SU-DHL-6 (cell line): Measurements from ENCODE around the gene PIH1D1.
"Not testable (repeated sequence)": the region's sequence is repeated elsewhere in the genome, so short reads cannot be mapped to it uniquely, and the experiment has no call there.

ENCODE experiments used
- H2AFZ ChIP-seq: fragments of 200-600 bp; sonication (generic); 2 replicates; pipeline ENCODE4 v1.6.1; 2014; ENCODE audit warnings: low read depth, mild to moderate bottlenecking, moderate library complexity, mixed read lengths, antibody characterized with exemption, low read length; ENCODE audit not compliant: severe bottlenecking
- H3F3A ChIP-seq: fragments of 200-600 bp; shearing (Covaris generic); 2 replicates; pipeline ENCODE4 v1.6.0; 2016; ENCODE audit warnings: antibody characterized with exemption, mild to moderate bottlenecking; ENCODE audit not compliant: insufficient read depth
- H3K27ac ChIP-seq: fragments of 200-600 bp; sonication (generic); 2 replicates; pipeline ENCODE4 v1.5.1; 2016; ENCODE audit warnings: low read depth, mild to moderate bottlenecking, low read length, moderate library complexity, mixed read lengths
- H3K27me3 ChIP-seq: fragments of 200-600 bp; sonication (generic), shearing (Covaris generic); 2 replicates; pipeline ENCODE4 v1.6.0; 2014; ENCODE audit warnings: mild to moderate bottlenecking, low read length
- H3K36me3 ChIP-seq: fragments of 200-600 bp; sonication (generic); 2 replicates; pipeline ENCODE4 v1.6.1; 2014; ENCODE audit warnings: mild to moderate bottlenecking, low read length, mixed read lengths
- H3K4me2 ChIP-seq: fragments of 300-600, 200-600 bp; shearing (Covaris generic), sonication (generic); 2 replicates; pipeline ENCODE4 v1.6.0; 2014; ENCODE audit warnings: low read length, low read depth, mild to moderate bottlenecking; ENCODE audit not compliant: poor library complexity, severe bottlenecking
- H3K4me3 ChIP-seq: fragments of 200-600 bp; sonication (generic); 2 replicates; pipeline ENCODE4 v1.5.1; 2014; ENCODE audit warnings: antibody characterized with exemption, low read length, mild to moderate bottlenecking, mixed read lengths; ENCODE audit not compliant: insufficient read depth, poor library complexity, severe bottlenecking
- H3K79me2 ChIP-seq: fragments of 200-600 bp; sonication (generic); 2 replicates; pipeline ENCODE4 v1.6.1; 2014; ENCODE audit warnings: mild to moderate bottlenecking, low read length, moderate library complexity; ENCODE audit not compliant: insufficient read depth
- H3K9ac ChIP-seq: fragments of 200-600 bp; sonication (generic); 2 replicates; pipeline ENCODE4 v1.7.0; 2014; ENCODE audit warnings: mild to moderate bottlenecking, low read length
- H3K9me2 ChIP-seq: fragments of 200-600 bp; sonication (generic); replicated peaks from 2 replicates; pipeline ENCODE4 v1.6.1; 2014; ENCODE audit warnings: low read length; ENCODE audit not compliant: insufficient read depth
- H3K9me3 ChIP-seq: fragments of 200-600 bp; sonication (generic); 2 replicates; pipeline ENCODE4 v1.6.1; 2014; ENCODE audit warnings: low read length, mixed read lengths; ENCODE audit not compliant: insufficient read depth
- H4K20me1 ChIP-seq: fragments of 200-600 bp; sonication (generic); 2 replicates; pipeline ENCODE4 v1.6.1; 2014; ENCODE audit warnings: low read depth, mild to moderate bottlenecking, antibody characterized with exemption, low read length, moderate library complexity, mixed read lengths
- CTCF ChIP-seq: fragments of 200-600 bp; sonication (generic); IDR thresholded peaks from one replicate; pipeline ENCODE4 v1.5.1; 2017; ENCODE audit warnings: antibody characterized with exemption, mild to moderate bottlenecking, low read length, moderate library complexity; ENCODE audit not compliant: insufficient read depth, poor library complexity, severe bottlenecking
- EZH2phosphoT487 ChIP-seq: fragments of 200-600 bp; sonication (generic), shearing (Covaris generic); conservative IDR thresholded peaks from 2 replicates; pipeline ENCODE4 v1.6.1; 2018; ENCODE audit warnings: mild to moderate bottlenecking, antibody characterized with exemption, low read length, moderate library complexity, mixed read lengths

PIH1D1 gene

DNA sequence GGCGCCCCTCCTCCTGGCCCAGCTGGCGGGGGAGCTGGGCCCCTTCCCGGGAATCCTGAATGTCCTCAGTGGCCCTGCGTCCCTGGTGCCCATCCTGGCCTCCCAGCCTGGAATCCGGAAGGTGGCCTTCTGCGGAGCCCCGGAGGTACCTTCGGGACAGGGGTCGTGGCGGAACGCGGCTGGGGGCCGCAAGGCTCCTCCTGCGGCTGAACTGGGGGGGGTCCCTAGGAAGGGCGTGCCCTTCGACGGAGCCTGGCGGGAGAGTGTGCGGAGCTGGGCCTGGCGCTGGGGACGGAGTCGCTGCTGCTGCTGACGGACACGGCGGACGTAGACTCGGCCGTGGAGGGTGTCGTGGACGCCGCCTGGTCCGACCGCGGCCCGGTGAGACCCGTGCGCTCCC lies 10.0 kb upstream of the PIH1D1 start:
- H3K27me3 ChIP-seq, result no peaks in the 10 kb centered on the region
- H3K36me3 ChIP-seq, result no peaks in the 10 kb centered on the region
- H3F3A ChIP-seq, result no peaks in the 10 kb centered on the region
- H3K79me2 ChIP-seq, result no peaks in the 10 kb centered on the region
- no peak overlapping the region for H3K4me3 ChIP-seq
- no peak overlapping the region for H2AFZ ChIP-seq
- no peaks in the 10 kb centered on the region for H3K9me2 ChIP-seq
- H4K20me1 ChIP-seq, result no peaks in the 10 kb centered on the region
- no peak overlapping the region for H3K27ac ChIP-seq
- H3K4me2 ChIP-seq, result no peak overlapping the region
- H3K9me3 ChIP-seq, result no peaks in the 10 kb centered on the region
- no peak overlapping the region for H3K9ac ChIP-seq
- TF ChIP-seq CTCF, result no peak
- no peak for TF ChIP-seq EZH2phosphoT487

DNA sequence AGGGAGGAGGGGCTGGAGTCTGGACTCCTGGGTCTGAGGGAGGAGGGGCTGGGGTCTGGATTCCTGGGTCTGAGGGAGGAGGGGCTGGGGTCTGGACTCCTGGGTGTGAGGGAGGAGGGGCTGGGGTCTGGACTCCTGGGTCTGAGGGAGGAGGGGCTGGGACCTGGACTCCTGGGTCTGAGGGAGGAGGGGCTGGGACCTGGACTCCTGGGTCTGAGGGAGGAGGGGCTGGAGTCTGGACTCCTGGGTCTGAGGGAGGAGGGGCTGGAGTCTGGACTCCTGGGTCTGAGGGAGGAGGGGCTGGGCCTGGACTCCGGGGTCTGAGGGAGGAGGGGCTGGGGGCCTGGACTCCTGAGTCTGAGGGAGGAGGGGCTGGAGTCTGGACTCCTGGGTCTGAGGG lies 9.5 kb upstream of the PIH1D1 start:
- H3K36me3 ChIP-seq, H2AFZ ChIP-seq, H3K4me2 ChIP-seq, H3K9me2 ChIP-seq, H3K9ac ChIP-seq, H3K9me3 ChIP-seq, H3K27me3 ChIP-seq, H3F3A ChIP-seq, H4K20me1 ChIP-seq, H3K27ac ChIP-seq, H3K79me2 ChIP-seq, H3K4me3 ChIP-seq: not testable (repeated sequence)

GRCh38 chr19:49459388-49459787 lies 7.8 kb upstream of the PIH1D1 start:
- Histone ChIP-seq H3K27me3 (no peaks in the 10 kb centered on the region), H3K27ac (no peak overlapping the region), H3K79me2 (peaks cover 9% of the 10 kb centered on the region), H2AFZ (no peak overlapping the region), H3K36me3 (no peaks in the 10 kb centered on the region), H4K20me1 (no peaks in the 10 kb centered on the region), H3K4me3 (no peak overlapping the region), H3K9me2 (no peaks in the 10 kb centered on the region), H3K9ac (no peak overlapping the region), H3K9me3 (no peaks in the 10 kb centered on the region), H3K4me2 (no peak overlapping the region), H3F3A (0 out of 2 replicates have a peak, but pooled peaks cover 6% of the 10 kb centered on the region)
- TF ChIP-seq CTCF, result no peak
- TF ChIP-seq EZH2phosphoT487, result no peak

DNA sequence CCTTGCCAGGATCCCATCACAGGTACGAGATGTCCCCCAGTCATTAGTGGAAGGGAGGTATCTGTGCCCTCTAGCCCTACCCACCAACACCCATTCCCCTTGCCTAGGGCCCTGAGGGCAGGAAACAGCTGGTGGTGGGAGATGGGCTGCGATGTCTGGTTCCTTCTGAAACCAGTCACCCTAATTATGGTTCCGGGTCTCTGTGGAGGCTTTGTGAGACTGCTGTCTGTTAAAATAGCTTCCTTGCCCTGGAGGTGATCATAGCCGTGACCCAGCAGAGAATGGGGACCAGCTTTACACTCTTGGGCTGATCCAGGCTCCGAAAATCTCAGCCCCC lies 6.9 kb upstream of the PIH1D1 start:
- Histone ChIP-seq H3K79me2 (peaks cover 18% of the 10 kb centered on the region), H3K9me2 (no peaks in the 10 kb centered on the region), H4K20me1 (no peaks in the 10 kb centered on the region), H3K9me3 (no peaks in the 10 kb centered on the region), H3K4me2 (no peak overlapping the region), H3K9ac (no peak overlapping the region), H2AFZ (no peak overlapping the region), H3K27ac (no peak overlapping the region), H3K36me3 (no peaks in the 10 kb centered on the region), H3F3A (0 out of 2 replicates have a peak, but pooled peaks cover 6% of the 10 kb centered on the region), H3K4me3 (no peak overlapping the region), H3K27me3 (no peaks in the 10 kb centered on the region)
- TF ChIP-seq EZH2phosphoT487 (no peak), CTCF (no peak)
